Brain pericyte (primary cell): Measurements from ENCODE around the gene TRIM46.
A peak's percentile ranks its signal among the peaks of the same experiment; 100 is the strongest.
"Not testable (repeated sequence)": the region's sequence is repeated elsewhere in the genome, so short reads cannot be mapped to it uniquely, and the experiment has no call there.

Experiments used
- DNase-seq: peaks from one replicate; pipeline ENCODE4 v3.0.0-alpha.2; 2012; ENCODE audit warnings: low read depth, low spot score

TRIM46 gene

GRCh38 chr1:155137154-155137949 lies 36.3 kb upstream of the TRIM46 start:
- no peak for DNase-seq

- DNase-seq: no peak
These were observed 33.6 kb upstream of the TRIM46 start, which contains the start of gene DPM3 for GRCh38 chr1:155139895-155140629. TSS of gene DPM3 (minus strand) at chr1:155140531. CDS start at chr1:155140240, 291 bp downstream.

DNA sequence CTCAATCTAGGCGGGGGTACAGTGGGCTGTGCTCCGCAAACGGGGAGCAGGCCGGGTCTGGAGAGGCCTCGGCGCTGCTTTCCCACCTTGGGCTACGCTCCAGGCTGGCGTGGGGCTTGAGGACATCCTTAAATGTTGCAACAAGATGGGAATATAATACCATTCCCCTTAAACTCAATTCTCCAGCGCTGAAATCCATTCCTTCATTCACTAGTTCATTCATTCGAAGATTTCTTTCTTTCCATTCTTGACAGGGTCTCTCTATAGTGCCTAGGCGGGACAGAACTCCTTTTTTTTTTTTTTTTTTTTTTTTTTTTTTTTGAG lies 33.1 kb upstream of the TRIM46 start:
- no peak for DNase-seq

DNA sequence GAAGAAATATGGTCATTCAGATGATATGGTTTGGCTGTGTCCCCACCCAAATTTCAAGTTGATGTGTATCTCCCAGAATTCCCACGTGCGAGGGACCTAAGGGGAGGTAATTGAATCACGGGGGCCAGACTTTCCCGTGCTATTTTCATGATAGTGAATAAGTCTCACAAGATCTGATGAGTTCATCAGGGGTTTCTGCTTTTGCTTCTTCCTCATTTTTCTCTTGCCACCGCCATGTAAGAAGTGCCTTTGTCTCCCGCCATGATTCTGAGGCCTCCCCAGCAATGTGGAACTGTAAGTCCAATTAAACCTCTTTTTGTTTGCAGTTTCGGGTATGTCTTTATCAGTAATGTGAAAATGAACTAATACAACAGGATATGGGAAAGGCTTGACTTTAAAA lies 31.9 kb upstream of the TRIM46 start:
- no peak for DNase-seq

DNA sequence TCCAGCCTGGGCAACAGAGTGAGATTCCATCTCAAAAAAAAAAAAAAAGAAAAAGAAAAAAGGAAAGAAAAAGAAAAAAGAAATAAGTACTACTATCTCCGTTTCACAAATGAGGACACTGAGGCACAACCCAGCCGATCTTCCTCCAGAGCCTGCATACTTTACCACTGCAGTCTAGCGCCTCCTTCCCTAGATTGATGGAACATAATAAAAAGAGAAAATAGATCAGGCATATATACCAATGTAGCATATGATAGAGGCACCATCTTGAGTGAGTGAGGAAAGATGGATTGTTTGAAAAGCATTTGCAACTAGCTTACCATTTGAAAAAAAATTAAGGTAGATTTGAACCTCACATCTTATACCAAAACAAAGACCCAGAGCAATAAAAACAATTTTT lies 28.2 kb upstream of the TRIM46 start:
- no peak for DNase-seq

DNA sequence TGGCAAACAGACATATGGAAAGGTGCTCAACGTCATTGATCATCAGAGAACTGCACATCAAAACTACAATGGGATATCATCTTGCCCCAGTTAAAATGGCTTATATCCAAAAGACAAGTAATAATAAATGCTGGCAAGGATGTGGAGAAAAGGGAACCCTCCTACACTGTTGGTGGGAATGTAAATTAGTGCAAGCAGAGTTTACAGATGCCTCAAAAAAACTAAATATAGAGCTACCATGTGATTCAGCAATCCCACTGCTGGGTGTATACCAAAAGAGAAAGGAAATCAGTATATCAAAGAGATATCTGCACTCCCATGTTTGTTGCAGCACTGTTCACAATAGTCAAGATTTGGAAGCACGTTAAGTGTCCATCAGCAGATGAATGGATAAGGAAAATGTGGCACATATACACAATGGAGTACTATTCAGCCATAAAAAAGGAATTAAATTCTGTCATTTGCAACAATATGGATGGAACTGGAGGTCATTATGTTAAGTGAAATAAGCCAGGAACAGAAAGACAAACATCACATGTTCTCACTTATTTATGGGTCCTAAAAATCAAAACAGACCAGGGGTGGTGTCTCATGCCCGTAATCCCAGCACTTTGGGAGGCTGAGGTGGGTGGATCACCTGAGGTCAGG lies 17.5 kb upstream of the TRIM46 start:
- DNase-seq: not testable (repeated sequence)

DNA sequence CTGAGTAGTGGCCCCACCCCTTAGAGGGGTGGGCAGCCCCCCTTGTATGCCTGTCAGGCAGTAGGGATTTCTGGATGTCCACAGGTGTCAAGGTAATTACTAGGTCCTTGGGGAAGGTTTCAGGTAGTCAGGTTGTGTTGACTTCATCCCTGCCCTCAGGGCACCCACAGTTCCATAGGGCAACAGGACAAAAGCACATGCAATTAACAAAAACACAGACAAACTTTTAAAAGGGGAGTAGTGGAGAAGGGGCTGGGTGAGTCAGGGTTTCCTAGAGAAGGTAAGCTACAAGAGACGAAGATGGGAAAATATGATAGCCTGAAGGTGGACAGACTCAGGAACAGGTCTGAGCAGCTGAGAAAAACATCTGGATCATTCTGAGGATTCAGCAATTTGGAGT lies 14.7 kb upstream of the TRIM46 start:
- no peak for DNase-seq

DNA sequence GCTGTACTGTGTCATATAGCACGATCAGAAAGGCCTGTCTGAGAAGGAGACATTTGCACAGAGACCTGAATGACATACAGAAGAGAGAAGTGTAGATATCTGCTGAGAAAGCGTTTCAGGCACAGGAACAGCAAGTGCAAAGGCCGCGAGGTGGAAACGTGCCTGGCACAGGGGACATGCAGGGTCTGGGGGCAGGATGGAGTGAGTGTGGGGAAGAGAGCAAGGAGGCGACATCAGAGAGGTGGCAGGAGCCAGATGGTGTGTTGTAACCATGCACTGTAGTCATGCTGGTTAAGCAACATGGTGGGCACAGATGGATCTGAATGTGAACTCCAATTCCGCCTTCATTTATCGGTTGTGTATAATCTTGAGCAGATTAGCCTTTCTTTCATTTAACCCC lies 13.5 kb upstream of the TRIM46 start:
- no peak for DNase-seq

DNA sequence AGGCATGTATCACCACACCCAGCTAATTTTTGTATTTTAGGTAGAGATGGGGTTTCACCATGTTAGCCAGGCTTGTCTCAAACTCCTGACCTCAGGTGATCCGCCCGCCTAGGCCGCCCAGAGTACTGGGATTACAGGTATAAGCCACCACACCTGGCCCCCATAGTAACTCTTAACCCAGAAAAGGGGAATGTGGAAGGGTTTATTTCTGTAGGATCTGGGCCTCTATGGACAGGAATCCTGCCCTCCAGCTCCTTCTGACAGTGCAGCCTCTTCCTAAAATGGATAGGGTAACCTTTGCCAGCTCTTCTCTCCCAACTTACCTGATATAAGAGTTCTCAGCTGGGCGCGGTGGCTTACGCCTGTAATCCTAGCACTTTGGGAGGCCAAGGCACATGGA lies 11.0 kb upstream of the TRIM46 start:
- not testable (repeated sequence) for DNase-seq

GRCh38 chr1:155163785-155164184 lies 9.9 kb upstream of the TRIM46 start:
- DNase-seq: not testable (repeated sequence)

DNA sequence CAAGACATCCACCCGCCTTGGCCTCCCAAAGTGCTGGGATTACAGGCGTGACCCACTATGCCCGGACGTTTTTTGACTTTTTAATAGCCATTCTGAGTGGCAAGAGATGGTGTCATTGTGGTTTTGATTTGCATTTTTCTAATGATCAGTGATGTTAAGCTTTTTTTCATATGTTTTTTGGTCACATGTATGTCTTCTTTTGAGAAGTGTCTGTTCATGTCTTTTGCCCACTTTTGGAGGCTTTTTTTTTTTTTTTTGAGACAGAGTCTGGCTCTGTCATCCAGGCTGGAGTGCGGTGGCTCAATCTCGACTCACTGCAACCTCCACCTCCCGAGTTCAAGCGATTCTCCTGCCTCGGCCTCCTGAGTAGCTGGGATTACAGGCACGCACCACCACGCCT lies 9.0 kb upstream of the TRIM46 start:
- not testable (repeated sequence) for DNase-seq

DNA sequence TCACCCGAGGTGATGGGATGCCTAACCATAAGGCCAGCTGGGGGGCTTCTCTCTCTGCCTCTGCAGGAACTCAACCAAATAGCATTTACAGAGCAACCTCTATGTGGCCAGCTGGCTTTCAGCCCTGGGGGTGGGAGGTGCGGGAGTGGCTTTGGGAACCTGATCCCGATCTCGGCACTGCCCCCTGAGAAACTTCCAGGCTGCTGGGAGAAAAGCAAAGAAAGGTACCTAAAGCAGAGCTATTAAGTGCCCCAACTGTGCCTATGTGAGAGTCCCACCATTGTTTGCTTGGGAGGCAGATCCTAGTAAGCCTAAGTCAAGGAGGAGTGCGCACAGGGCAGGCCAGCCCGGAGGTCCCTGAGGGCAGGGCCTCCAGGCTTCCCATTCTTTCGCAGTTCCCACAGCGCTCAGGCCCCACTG lies 7.6 kb upstream of the TRIM46 start:
- no peak for DNase-seq

- no peak for DNase-seq
These were observed 7.0 kb upstream of the TRIM46 start for GRCh38 chr1:155166471-155167165.

GRCh38 chr1:155167166-155168104 lies 6.2 kb upstream of the TRIM46 start:
- DNase-seq: peak; percentile 56

DNA sequence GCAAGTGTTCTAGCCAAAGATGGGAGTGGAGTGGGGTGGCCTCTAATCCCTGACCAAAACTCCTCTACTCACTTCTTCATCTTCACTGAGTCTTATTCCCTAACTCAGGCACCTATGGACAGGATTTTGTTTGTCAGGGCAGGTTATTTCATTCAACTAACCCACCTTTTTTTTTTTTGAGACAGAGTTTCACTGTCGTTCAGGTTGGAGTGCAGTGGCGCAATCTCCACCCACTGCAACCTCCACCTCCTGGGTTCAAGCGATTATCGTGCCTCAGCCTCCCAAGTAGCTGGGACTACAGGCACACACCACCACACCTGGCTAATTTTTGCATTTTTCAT lies 5.6 kb upstream of the TRIM46 start:
- not testable (repeated sequence) for DNase-seq

- no peak for DNase-seq
These were observed 5.0 kb upstream of the TRIM46 start for GRCh38 chr1:155168456-155169210.

- DNase-seq: no peak
These were observed 4.1 kb upstream of the TRIM46 start for GRCh38 chr1:155169541-155169940.

- DNase-seq: no peak
These were observed 3.4 kb upstream of the TRIM46 start for GRCh38 chr1:155170101-155170785.

DNA sequence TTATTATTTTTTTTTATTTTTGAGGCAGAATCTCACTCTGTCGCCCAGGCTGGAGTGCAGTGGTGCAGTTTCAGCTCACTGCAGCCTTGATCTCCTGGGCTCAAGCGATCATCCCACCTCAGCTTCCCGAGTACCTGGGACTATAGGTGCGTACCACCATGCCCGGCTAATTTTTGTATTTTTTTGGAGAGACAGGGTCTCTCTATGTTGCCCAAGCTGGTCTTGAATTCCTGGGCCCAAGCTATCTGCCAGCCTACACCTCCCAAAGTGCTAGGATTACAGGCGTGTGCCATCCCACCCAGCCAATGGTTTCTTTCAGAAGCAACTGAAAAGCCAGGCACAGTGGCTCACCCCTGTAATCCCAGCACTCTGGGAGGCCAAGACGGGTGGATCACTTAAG lies 2.8 kb upstream of the TRIM46 start:
- DNase-seq: no peak
